Mammary epithelial cell (primary cell): Measurements from ENCODE around the gene GRIN2D.

Experiments
- EZH2 ChIP-seq: IDR thresholded peaks from 2 replicates; pipeline ENCODE4 v1.6.1; 2012; ENCODE audit warnings: low read length, inconsistent platforms, borderline replicate concordance
- TF ChIP-seq, protein P1 (sequence below), 2 donors: IDR thresholded peaks in 1 of 2; conservative IDR thresholded peaks in 1 of 2; 2 replicates each; pipeline ENCODE4 v1.5.1; 2011 to 2012; ENCODE audit warnings: inconsistent platforms in 2 of 2, low read length in 2 of 2, mild to moderate bottlenecking in 2 of 2, control low read depth in 1 of 2, low read depth in 1 of 2; ENCODE audit not compliant: insufficient read depth in 1 of 2; ENCODE audit errors: extremely low read depth in 1 of 2

DNA sequence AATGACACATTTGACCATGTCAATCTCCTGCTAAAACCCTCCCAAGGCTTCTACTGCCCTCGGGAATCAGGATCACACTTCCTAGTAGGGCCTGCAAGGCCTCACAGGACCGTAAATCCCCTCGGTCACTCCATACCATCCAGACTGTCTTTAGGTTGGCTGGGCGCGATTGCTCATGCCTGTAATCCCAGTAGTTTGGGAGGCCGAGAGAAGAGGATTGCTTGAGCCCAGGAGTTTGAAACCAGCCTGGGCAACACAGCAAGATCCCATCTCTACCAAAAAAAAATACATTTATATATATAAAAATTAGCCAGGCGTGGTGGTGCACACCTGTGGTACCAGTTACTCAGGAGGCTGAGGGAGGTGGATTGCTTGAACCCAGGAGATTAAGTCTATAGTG lies 44.7 kb upstream of the GRIN2D start:
- TF ChIP-seq, protein P1, sequence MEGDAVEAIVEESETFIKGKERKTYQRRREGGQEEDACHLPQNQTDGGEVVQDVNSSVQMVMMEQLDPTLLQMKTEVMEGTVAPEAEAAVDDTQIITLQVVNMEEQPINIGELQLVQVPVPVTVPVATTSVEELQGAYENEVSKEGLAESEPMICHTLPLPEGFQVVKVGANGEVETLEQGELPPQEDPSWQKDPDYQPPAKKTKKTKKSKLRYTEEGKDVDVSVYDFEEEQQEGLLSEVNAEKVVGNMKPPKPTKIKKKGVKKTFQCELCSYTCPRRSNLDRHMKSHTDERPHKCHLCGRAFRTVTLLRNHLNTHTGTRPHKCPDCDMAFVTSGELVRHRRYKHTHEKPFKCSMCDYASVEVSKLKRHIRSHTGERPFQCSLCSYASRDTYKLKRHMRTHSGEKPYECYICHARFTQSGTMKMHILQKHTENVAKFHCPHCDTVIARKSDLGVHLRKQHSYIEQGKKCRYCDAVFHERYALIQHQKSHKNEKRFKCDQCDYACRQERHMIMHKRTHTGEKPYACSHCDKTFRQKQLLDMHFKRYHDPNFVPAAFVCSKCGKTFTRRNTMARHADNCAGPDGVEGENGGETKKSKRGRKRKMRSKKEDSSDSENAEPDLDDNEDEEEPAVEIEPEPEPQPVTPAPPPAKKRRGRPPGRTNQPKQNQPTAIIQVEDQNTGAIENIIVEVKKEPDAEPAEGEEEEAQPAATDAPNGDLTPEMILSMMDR (conservative IDR thresholded peaks at IDR 0.05 in 1 of 2, IDR thresholded peaks at IDR 0.05 in 1 of 2; ENCODE audit: extremely low read depth in 1 of 2, insufficient read depth in 1 of 2, low read depth in 1 of 2, low read length in 2 of 2): no peak
- no peak for TF ChIP-seq EZH2
